Trophoblast cell (in vitro differentiated cells and primary cell): Measurements from ENCODE around the gene RNF10. TPM values are rescaled to one million over a fixed set of nuclear protein-coding genes. Genes with fewer than 3 reads are reported as not detected.
A peak's percentile ranks its signal among the peaks of the same experiment; 100 is the strongest.
"Not testable (repeated sequence)": the region's sequence is repeated elsewhere in the genome, so short reads cannot be mapped to it uniquely, and the experiment has no call there.

Source experiments
- DNase-seq, 2 donors: peaks; one replicate each; pipeline ENCODE4 v3.0.0-alpha.2; 2016
- H2AFZ ChIP-seq: 2 replicates; pipeline ENCODE4 v1.6.1; 2013; ENCODE audit warnings: low read length, moderate library complexity, mild to moderate bottlenecking; ENCODE audit not compliant: insufficient read depth, poor library complexity
- H2AK5ac ChIP-seq: 2 replicates; pipeline ENCODE4 v1.6.1; 2013; ENCODE audit warnings: mild to moderate bottlenecking, low read length
- H2BK120ac ChIP-seq: 2 replicates; pipeline ENCODE4 v1.6.1; 2013; ENCODE audit warnings: low read length, mild to moderate bottlenecking, moderate library complexity; ENCODE audit not compliant: insufficient read depth, poor library complexity
- H2BK12ac ChIP-seq: 2 replicates; pipeline ENCODE4 v1.6.1; 2013; ENCODE audit warnings: mild to moderate bottlenecking, low read length, moderate library complexity
- H2BK5ac ChIP-seq: 2 replicates; pipeline ENCODE4 v1.6.1; 2013; ENCODE audit warnings: low read length, low read depth, moderate library complexity, mild to moderate bottlenecking; ENCODE audit not compliant: poor library complexity
- H3K14ac ChIP-seq: 2 replicates; pipeline ENCODE4 v1.6.1; 2013; ENCODE audit warnings: mild to moderate bottlenecking, low read length
- H3K18ac ChIP-seq: 2 replicates; pipeline ENCODE4 v1.6.1; 2013; ENCODE audit warnings: mild to moderate bottlenecking, low read length
- H3K23ac ChIP-seq: 2 replicates; pipeline ENCODE4 v1.6.1; 2013; ENCODE audit warnings: low read length
- H3K27ac ChIP-seq: 2 replicates; pipeline ENCODE4 v1.5.1; 2013; ENCODE audit warnings: low read depth, mild to moderate bottlenecking, inconsistent platforms, low read length, moderate library complexity
- H3K27me3 ChIP-seq: 2 replicates; pipeline ENCODE4 v1.6.1; 2013; ENCODE audit warnings: inconsistent platforms, mild to moderate bottlenecking, low read length, moderate library complexity; ENCODE audit not compliant: insufficient read depth
- H3K36me3 ChIP-seq, 2 experiments: 1 replicate in 1 of 2; 2 replicates in 1 of 2; pipeline ENCODE4 v1.6.1; 2013; ENCODE audit warnings: low read length in 2 of 2, mild to moderate bottlenecking in 2 of 2, moderate library complexity in 1 of 2; ENCODE audit not compliant: insufficient read depth in 2 of 2, control insufficient read depth in 1 of 2
- H3K4ac ChIP-seq: 2 replicates; pipeline ENCODE4 v1.6.1; 2013; ENCODE audit warnings: low read depth, mild to moderate bottlenecking, low read length, moderate library complexity
- H3K4me1 ChIP-seq, 2 experiments: 1 replicate in 1 of 2; 2 replicates in 1 of 2; pipeline ENCODE4 v1.6.1; 2013; ENCODE audit warnings: low read length in 2 of 2, mild to moderate bottlenecking in 2 of 2, moderate library complexity in 1 of 2; ENCODE audit not compliant: insufficient read depth in 2 of 2, control insufficient read depth in 1 of 2
- H3K4me2 ChIP-seq: 2 replicates; pipeline ENCODE4 v1.6.1; 2013; ENCODE audit warnings: inconsistent platforms, mild to moderate bottlenecking, low read length, moderate library complexity
- H3K4me3 ChIP-seq: 2 replicates; pipeline ENCODE4 v1.5.1; 2013; ENCODE audit warnings: mild to moderate bottlenecking, low read depth, low read length, inconsistent platforms
- H3K79me1 ChIP-seq: one replicate; pipeline ENCODE4 v1.6.1; 2013; ENCODE audit warnings: low read length
- H3K79me2 ChIP-seq: 2 replicates; pipeline ENCODE4 v1.6.1; 2013; ENCODE audit warnings: low read length, mild to moderate bottlenecking; ENCODE audit not compliant: control insufficient read depth, insufficient read depth, poor library complexity
- H3K9ac ChIP-seq: 2 replicates; pipeline ENCODE4 v1.6.1; 2013; ENCODE audit warnings: mild to moderate bottlenecking, low read length
- H3K9me3 ChIP-seq: 2 replicates; pipeline ENCODE4 v1.6.1; 2013; ENCODE audit warnings: low read depth, mild to moderate bottlenecking, control low read depth, inconsistent platforms, low read length; ENCODE audit not compliant: insufficient read depth
- H4K12ac ChIP-seq: 2 replicates; pipeline ENCODE4 v1.6.1; 2013; ENCODE audit warnings: low read depth, mild to moderate bottlenecking, low read length, moderate library complexity
- H4K8ac ChIP-seq: 2 replicates; pipeline ENCODE4 v1.6.1; 2013; ENCODE audit warnings: low read depth, mild to moderate bottlenecking, low read length, moderate library complexity
- H4K91ac ChIP-seq: one replicate; pipeline ENCODE4 v1.6.1; 2013; ENCODE audit warnings: low read depth, mild to moderate bottlenecking, low read length, moderate library complexity
- WGBS: extraction: QIAGEN DNeasy Blood & Tissue Kit; methylation state at CpG from one replicate; pipeline ENCODE4 v1.1.7; 2013; ENCODE audit warnings: missing lambda C conversion rate; ENCODE audit not compliant: insufficient read length, insufficient coverage; ENCODE audit errors: extremely low coverage; 5-methylcytosine and 5-hydroxymethylcytosine counted together
- polyA plus RNA-seq: library from polyadenylated mRNA; stranded (reverse); fragments of 200-250 nt; gene quantifications from 2 replicates; pipeline ENCODE4 v1.2.3, GENCODE V29; 2013

RNF10 gene
- polyA plus RNA-seq, result 138 and 143 TPM in 2 replicates

DNA sequence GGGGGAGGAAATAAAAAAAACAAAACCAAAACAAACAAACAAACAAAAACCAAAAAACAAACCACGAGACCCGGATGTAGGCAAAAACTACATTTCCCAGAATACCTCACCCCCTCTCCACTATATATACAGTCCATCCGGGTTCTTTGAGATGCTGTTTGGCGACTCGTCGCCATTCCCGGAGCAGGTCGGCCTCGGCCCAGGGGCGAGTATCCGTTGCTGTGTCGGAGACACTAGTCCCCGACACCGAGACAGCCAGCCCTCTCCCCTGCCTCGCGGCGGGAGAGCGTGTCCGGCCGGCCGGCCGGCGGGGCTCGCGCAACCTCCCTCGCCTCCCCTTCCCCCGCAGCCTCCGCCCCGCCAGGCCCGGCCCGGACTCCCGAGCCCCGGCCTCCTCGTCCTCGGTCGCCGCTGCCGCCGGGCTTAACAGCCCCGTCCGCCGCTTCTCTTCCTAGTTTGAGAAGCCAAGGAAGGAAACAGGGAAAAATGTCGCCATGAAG, at the start of gene RNF10:
TSS of gene RNF10 (plus strand) at position 154 of the 500 bp plus-strand sequence. CDS start 456 bp downstream, outside the sequence.
- no peaks in the 10 kb centered on the region for H3K9me3 ChIP-seq
- H2BK12ac ChIP-seq, result peak within 1 kb of the TSS; percentile 50
- no peaks in the 10 kb centered on the region for H3K27me3 ChIP-seq
- H4K8ac ChIP-seq, result peak within 1 kb of the TSS; percentile 82
- peak within 1 kb of the TSS; percentile 58 for H2AK5ac ChIP-seq
- peak within 1 kb of the TSS; percentile 86 for H3K18ac ChIP-seq
- H3K79me1 ChIP-seq, result peaks cover 9% of the 10 kb centered on the region
- no peak within 1 kb of the TSS for H3K23ac ChIP-seq
- H3K79me2 ChIP-seq, result peaks cover 20% of the 10 kb centered on the region
- peak within 1 kb of the TSS; percentile 83 for H3K14ac ChIP-seq
- peak within 1 kb of the TSS; percentile 61 for H3K4me2 ChIP-seq
- H3K9ac ChIP-seq, result peak within 1 kb of the TSS; percentile 99
- H3K4me3 ChIP-seq, result peak within 1 kb of the TSS; percentile 99
- H3K36me3 ChIP-seq, result peaks cover 2 to 5% of the 10 kb centered on the region in 2 experiments
- peak within 1 kb of the TSS; percentile 72 for H2BK5ac ChIP-seq
- H2AFZ ChIP-seq, result peak within 1 kb of the TSS; percentile 89
- H4K91ac ChIP-seq, result peak within 1 kb of the TSS; percentile 86
- H2BK120ac ChIP-seq, result peak within 1 kb of the TSS; percentile 67
- peak; percentile 77 to 98 for DNase-seq
- H4K12ac ChIP-seq, result peak within 1 kb of the TSS; percentile 75
- H3K27ac ChIP-seq, result peak within 1 kb of the TSS; percentile 51
- H3K4me1 ChIP-seq, result peaks cover 6% of the 10 kb centered on the region in 2 experiments
- peak within 1 kb of the TSS; percentile 89 for H3K4ac ChIP-seq
- WGBS, result no CpG with 5 or more reads among the region's 43 CpGs

DNA sequence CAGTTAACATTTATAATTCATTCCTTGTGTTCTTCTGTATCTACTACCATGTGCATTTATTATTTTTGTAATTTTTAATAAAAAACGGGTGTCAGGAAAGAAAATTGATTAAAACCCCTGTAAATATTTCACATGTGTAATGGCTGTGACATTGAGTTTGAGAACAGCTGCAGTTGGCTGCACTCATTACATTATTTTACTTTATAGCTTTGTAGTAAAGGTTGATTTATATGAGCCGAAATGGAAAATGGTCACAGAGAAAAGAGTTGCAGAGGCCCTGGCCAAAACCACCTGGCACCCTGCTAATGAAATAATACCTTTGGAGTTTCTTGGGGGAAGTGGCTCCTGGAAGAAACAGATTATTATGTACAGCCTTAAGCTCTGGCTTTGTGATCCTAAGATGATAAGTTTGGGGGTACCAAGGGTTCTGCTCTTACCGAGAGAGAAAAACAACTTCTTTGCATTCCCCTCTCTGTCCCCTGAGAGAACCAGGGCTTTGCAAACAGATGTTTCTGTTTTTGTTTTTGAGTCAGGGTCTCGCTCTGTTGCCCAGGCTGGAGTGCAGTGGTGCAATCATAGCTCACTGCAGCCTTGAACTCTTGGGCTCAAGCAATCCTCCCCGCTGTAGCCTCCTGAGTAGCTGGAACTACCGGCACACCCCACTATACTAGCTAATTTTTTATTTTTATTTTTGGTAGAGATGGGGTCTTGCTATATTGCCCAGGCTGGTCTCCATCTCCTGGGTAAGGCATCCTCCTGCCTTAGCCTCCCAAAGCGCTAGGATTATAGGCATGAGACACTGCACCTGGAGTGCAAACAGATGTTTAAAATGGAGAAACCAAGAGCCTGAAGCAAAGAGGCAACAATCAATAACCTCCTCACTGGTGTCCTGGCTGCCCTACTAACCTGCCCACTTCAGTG, 47.9 kb upstream of the RNF10 start:
- H4K91ac ChIP-seq, result no peak overlapping the region
- no peaks in the 10 kb centered on the region for H3K79me2 ChIP-seq
- DNase-seq, result no peak
- no peak overlapping the region for H3K23ac ChIP-seq
- H2BK12ac ChIP-seq, result no peak overlapping the region
- H3K18ac ChIP-seq, result no peak overlapping the region
- no peak overlapping the region for H3K4me2 ChIP-seq
- H3K4me3 ChIP-seq, result no peak overlapping the region
- H2AFZ ChIP-seq, result no peak overlapping the region
- no peaks in the 10 kb centered on the region for H3K27me3 ChIP-seq
- WGBS, result no CpG with 5 or more reads among the region's 7 CpGs
- no peak overlapping the region for H4K12ac ChIP-seq
- H3K4me1 ChIP-seq, result no peaks in the 10 kb centered on the region
- no peak overlapping the region for H3K4ac ChIP-seq
- no peak overlapping the region for H2BK5ac ChIP-seq
- H3K36me3 ChIP-seq, result peaks cover 2 to 4% of the 10 kb centered on the region in 2 experiments
- H3K27ac ChIP-seq, result no peak overlapping the region
- H3K9ac ChIP-seq, result no peak overlapping the region
- H3K14ac ChIP-seq, result no peak overlapping the region
- H2AK5ac ChIP-seq, result no peak overlapping the region
- H3K9me3 ChIP-seq, result no peaks in the 10 kb centered on the region
- H2BK120ac ChIP-seq, result no peak overlapping the region
- no peak overlapping the region for H4K8ac ChIP-seq
- no peaks in the 10 kb centered on the region for H3K79me1 ChIP-seq

GRCh38 chr12:120487552-120487951, 46.6 kb upstream of the RNF10 start:
- H3K23ac ChIP-seq, H2BK5ac ChIP-seq, H3K36me3 ChIP-seq, H3K79me2 ChIP-seq, H3K4me1 ChIP-seq, H3K27me3 ChIP-seq, DNase-seq, H3K4me2 ChIP-seq, H2BK12ac ChIP-seq, H3K4ac ChIP-seq, H3K18ac ChIP-seq, H4K12ac ChIP-seq, H2BK120ac ChIP-seq, H3K79me1 ChIP-seq, H4K91ac ChIP-seq, H3K14ac ChIP-seq, H2AFZ ChIP-seq, H3K4me3 ChIP-seq, H2AK5ac ChIP-seq, H3K27ac ChIP-seq, H3K9ac ChIP-seq, H3K9me3 ChIP-seq, H4K8ac ChIP-seq: not testable (repeated sequence)
- WGBS, result no CpG with 5 or more reads among the region's 7 CpGs

DNA sequence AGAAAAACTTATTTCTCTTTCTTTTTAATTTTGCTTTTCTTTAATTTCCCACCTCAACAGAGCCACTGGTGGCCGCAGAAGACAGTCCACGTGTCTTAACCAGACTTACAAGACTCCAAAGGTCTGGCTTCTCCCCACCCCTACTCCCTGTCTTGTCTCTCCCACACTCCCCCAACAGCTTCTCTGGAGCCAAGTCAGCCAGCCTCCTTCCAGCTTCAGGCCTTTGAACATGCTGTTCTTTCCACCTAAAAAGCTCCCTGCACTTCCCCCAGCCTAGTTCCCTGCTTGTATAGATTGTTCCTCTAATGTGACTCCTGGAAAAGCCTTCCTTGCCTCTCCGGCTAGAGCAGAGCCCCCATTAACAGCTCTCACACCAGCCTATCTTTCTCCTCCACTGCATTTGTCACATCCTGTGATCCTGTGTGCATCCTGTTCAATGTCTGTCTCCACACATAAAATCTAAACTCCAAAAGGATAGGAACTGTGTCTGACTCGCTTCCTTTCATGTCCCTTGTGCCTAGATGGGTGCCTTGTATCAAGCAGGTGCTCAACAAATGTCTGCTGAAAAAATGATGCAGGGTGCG, 46.0 kb upstream of the RNF10 start:
- H3K4me3 ChIP-seq, result no peak overlapping the region
- no peak overlapping the region for H2AK5ac ChIP-seq
- no peak overlapping the region for H4K91ac ChIP-seq
- H3K4me2 ChIP-seq, result no peak overlapping the region
- H3K9ac ChIP-seq, result no peak overlapping the region
- H3K9me3 ChIP-seq, result no peaks in the 10 kb centered on the region
- no peak overlapping the region for H3K4ac ChIP-seq
- H3K4me1 ChIP-seq, result no peaks in the 10 kb centered on the region
- no peaks in the 10 kb centered on the region for H3K27me3 ChIP-seq
- WGBS, result no CpG with 5 or more reads among the region's 5 CpGs
- H2AFZ ChIP-seq, result no peak overlapping the region
- no peak overlapping the region for H2BK120ac ChIP-seq
- H3K79me2 ChIP-seq, result no peaks in the 10 kb centered on the region
- H3K36me3 ChIP-seq, result peaks cover 8% of the 10 kb centered on the region in 2 experiments
- H4K8ac ChIP-seq, result no peak overlapping the region
- no peak for DNase-seq
- no peak overlapping the region for H3K14ac ChIP-seq
- H3K18ac ChIP-seq, result no peak overlapping the region
- no peak overlapping the region for H3K23ac ChIP-seq
- H3K79me1 ChIP-seq, result no peaks in the 10 kb centered on the region
- no peak overlapping the region for H3K27ac ChIP-seq
- no peak overlapping the region for H4K12ac ChIP-seq
- no peak overlapping the region for H2BK5ac ChIP-seq
- H2BK12ac ChIP-seq, result no peak overlapping the region
